ENCODE data around the gene SDE2.
"Not testable (repeated sequence)": the region's sequence is repeated elsewhere in the genome, so short reads cannot be mapped to it uniquely, and the experiment has no call there.

SDE2 gene

GRCh38 chr1:225974454-225974853 is 24.7 kb downstream of the SDE2 start:
- DNase-seq: no peak

GRCh38 chr1:225973158-225973557 is 26.0 kb downstream of the SDE2 start:
- DNase-seq: no peak

GRCh38 chr1:225972344-225973152 is 26.6 kb downstream of the SDE2 start:
- no peak for DNase-seq

GRCh38 chr1:225970592-225971157 is 28.5 kb downstream of the SDE2 start:
- not testable (repeated sequence) for DNase-seq

- DNase-seq: not testable (repeated sequence)
These were observed 29.4 kb downstream of the SDE2 start for GRCh38 chr1:225969751-225970150.

- no peak for DNase-seq
These were observed 33.9 kb downstream of the SDE2 start for GRCh38 chr1:225965231-225965630.

- DNase-seq: no peak
These were observed 35.2 kb downstream of the SDE2 start for GRCh38 chr1:225963735-225964530.

- DNase-seq: peak; percentile 49 to 52
These were observed 36.6 kb downstream of the SDE2 start for GRCh38 chr1:225962440-225962975.

- no peak for DNase-seq
These were observed 37.3 kb downstream of the SDE2 start for GRCh38 chr1:225961659-225962439.

- DNase-seq: no peak
These were observed 41.1 kb downstream of the SDE2 start for GRCh38 chr1:225958041-225958440.

GRCh38 chr1:225954753-225955152 is 44.4 kb downstream of the SDE2 start:
- DNase-seq: no peak

GRCh38 chr1:225953315-225953714 is 45.8 kb downstream of the SDE2 start:
- DNase-seq: no peak

GRCh38 chr1:225950905-225951497 is 48.1 kb downstream of the SDE2 start:
- DNase-seq: no peak

GRCh38 chr1:225949041-225949440 is 50.1 kb downstream of the SDE2 start:
- DNase-seq: no peak

- DNase-seq: no peak
These were observed 52.3 kb downstream of the SDE2 start for GRCh38 chr1:225946803-225947202.

- DNase-seq: no peak
These were observed 53.0 kb downstream of the SDE2 start for GRCh38 chr1:225946082-225946620.

- no peak for DNase-seq
These were observed 53.6 kb downstream of the SDE2 start for GRCh38 chr1:225945564-225945963.

GRCh38 chr1:225944951-225945350 is 54.2 kb downstream of the SDE2 start:
- no peak for DNase-seq

GRCh38 chr1:225944387-225944786 is 54.8 kb downstream of the SDE2 start:
- DNase-seq: no peak

- no peak for DNase-seq
These were observed 55.6 kb downstream of the SDE2 start for GRCh38 chr1:225943582-225943981.

GRCh38 chr1:225942574-225942973 is 56.6 kb downstream of the SDE2 start:
- DNase-seq: no peak

- no peak for DNase-seq
These were observed 57.3 kb downstream of the SDE2 start for GRCh38 chr1:225941942-225942222.

Data from NCI-H1930 (cell line).